Heart right ventricle (tissue), 16 donors: ENCODE measurements around the gene PAQR6. TPM values are rescaled to one million over a fixed set of nuclear protein-coding genes. Genes with fewer than 3 reads are reported as not detected.

Experiments used
- ATAC-seq, 8 donors: fragments of 200-7000 bp; cut with Tn5 transposase; one replicate each; pipeline ENCODE4 v1.9.1; 2020; ENCODE audit warnings: mild to moderate bottlenecking in 8 of 8, moderate library complexity in 8 of 8, moderate number of reproducible peaks in 1 of 8
- DNase-seq, 2 donors: peaks; one replicate each; pipeline ENCODE4 v3.0.0-alpha.2; 2020
- H3K27ac ChIP-seq, 10 donors: fragments of 200-600 bp; sonication (generic) in 2 of 10; one replicate each; pipeline versions ENCODE4 v1.5.0 to v1.8.0; 2020 to 2022; ENCODE audit warnings: mild to moderate bottlenecking in 3 of 10
- H3K27me3 ChIP-seq, 7 donors: fragments of 200-600 bp; one replicate each; pipeline ENCODE4 v1.8.0; 2021 to 2022; ENCODE audit warnings: mild to moderate bottlenecking in 2 of 7
- H3K36me3 ChIP-seq, 9 donors: fragments of 200-600 bp; sonication (generic) in 1 of 9; one replicate each; pipeline versions ENCODE4 v1.5.0 to v1.8.0; 2020 to 2022; ENCODE audit warnings: mild to moderate bottlenecking in 2 of 9
- H3K4me1 ChIP-seq, 9 donors: fragments of 200-600 bp; sonication (generic) in 1 of 9; one replicate each; pipeline versions ENCODE4 v1.5.0 to v1.8.0; 2020 to 2022; ENCODE audit warnings: mild to moderate bottlenecking in 4 of 9
- H3K4me3 ChIP-seq, 10 donors: fragments of 200-600 bp; sonication (generic) in 2 of 10; one replicate each; pipeline versions ENCODE4 v1.5.0 to v1.8.0; 2020 to 2022; ENCODE audit warnings: mild to moderate bottlenecking in 7 of 10, moderate library complexity in 2 of 10
- H3K9me3 ChIP-seq, 11 donors: fragments of 200-600 bp in 10 of 11; sonication (generic) in 2 of 11; one replicate each; pipeline versions ENCODE4 v1.5.0 to v1.8.0; 2013 to 2022; ENCODE audit warnings: mild to moderate bottlenecking in 2 of 11, control low read depth in 1 of 11, moderate library complexity in 1 of 11
- WGBS, 2 donors: extraction: QIAGEN DNeasy Blood & Tissue Kit; methylation state at CpG; one replicate each; pipeline ENCODE4 v1.1.7; 2013; ENCODE audit warnings: inconsistent platforms in 1 of 2; 5-methylcytosine and 5-hydroxymethylcytosine counted together
- intact Hi-C, 10 donors: fragments of 100-400 bp; cut with DNase I; formaldehyde crosslinking; loops; one replicate each; pipeline versions ENCODE4 v1.11.1 to v1.14.2; 2022
- polyA plus RNA-seq, 2 donors: library from polyadenylated mRNA; stranded (reverse); fragments of 200-250 nt; gene quantifications; one replicate each; pipeline ENCODE4 v1.2.3, GENCODE V29; 2013
- total RNA-seq, 10 donors: library from RNA; stranded (reverse); fragmentation: NEBNext Ultra II Directional in 3 of 10; extraction: Animal tissue kit (Norgen Biotek cat#: 25700) in 3 of 10; gene quantifications; one replicate each; pipeline versions ENCODE4 v1.2.1 to v1.2.4, GENCODE V29; 2021 to 2023
- TF ChIP-seq, protein P1 (sequence below), 9 donors: fragments of 200-600 bp; sonication (generic) in 2 of 9; IDR thresholded peaks; one replicate each; pipeline versions ENCODE4 v1.5.0 to v1.8.0; 2021 to 2022; ENCODE audit warnings: antibody characterized with exemption in 9 of 9, mild to moderate bottlenecking in 5 of 9, moderate library complexity in 1 of 9
- donor health status: Arrhythmogenic right ventricular cardiomyopathy.
- donor health status: ischemic (EF 13 %, LVEDD 7.1; RV severe dilation, severe dysfunction).
- donor health status: healthy with polysubstance abuse.
- donor health status: DM: no; HTN: yes; CAD: no.
- donor health status: DM: no; HTN: no; CAD: no.
- donor health status: ischemic (EF 25% LVEDD 6.9; RV normal size, moderate dysfunction).
- donor health status: ischemic (EF 25% LVEDD 5.7; RV mildly dilated, moderate dysfunction).
- donor health status: healthy.
- donor health status: DM: yes; HTN: yes; CAD: no.
- donor health status: Ischemic cardiomyopathy.
- donor health status: ischemic (EF 35%, LVEDD 5.7; RV mildly dilated, moderate dysfunction).
- donor health status: nonischemic (EF 11% LVEDD 7.7; RV severe dilation, severe dysfunction).
- donor health status: DM: yes; HTN: yes; CAD: no.
- donor health status: PGD.
- donor health status: ischemic (EF 29% LVEDD 5.4; RV normal size, mild dysfunction).
- donor health status: nonischemic (EF 23%, LVEDD 6.1; RV moderate dilation, normal function).

The PAQR6 gene
- total and polyA plus RNA-seq, 12 donors: 0.39 to 1.5 (median 0.77) TPM

DNA sequence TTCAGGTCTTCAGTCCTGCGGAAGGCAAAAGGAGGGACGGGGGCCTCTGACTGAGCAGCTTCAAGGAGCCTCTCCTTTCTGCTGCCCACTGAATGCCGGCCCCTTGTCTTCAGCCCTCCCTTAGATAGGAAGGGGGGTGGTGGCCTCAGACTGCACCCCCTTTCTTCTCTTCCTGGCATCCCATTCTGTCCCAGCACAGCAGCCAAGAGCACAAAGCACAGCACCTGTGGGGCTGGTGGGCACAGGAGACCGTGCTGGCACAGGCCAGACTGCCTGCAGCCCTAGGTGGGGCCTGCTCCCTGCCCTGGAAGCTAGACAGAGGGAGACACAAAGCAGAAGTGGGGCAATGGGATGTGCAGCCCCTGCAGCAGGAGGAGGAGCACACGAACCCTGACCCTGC lies 1.7 kb upstream of the PAQR6 start:
- H3K27me3 ChIP-seq: peaks cover 0 to 22% (median 8%) of the 10 kb centered on the region in 7 donors
- H3K4me3 ChIP-seq: no peak overlapping the region
- ATAC-seq: no peak
- intact Hi-C loops: no loop called here
- no peak overlapping the region for H3K27ac ChIP-seq
- TF ChIP-seq, protein P1, sequence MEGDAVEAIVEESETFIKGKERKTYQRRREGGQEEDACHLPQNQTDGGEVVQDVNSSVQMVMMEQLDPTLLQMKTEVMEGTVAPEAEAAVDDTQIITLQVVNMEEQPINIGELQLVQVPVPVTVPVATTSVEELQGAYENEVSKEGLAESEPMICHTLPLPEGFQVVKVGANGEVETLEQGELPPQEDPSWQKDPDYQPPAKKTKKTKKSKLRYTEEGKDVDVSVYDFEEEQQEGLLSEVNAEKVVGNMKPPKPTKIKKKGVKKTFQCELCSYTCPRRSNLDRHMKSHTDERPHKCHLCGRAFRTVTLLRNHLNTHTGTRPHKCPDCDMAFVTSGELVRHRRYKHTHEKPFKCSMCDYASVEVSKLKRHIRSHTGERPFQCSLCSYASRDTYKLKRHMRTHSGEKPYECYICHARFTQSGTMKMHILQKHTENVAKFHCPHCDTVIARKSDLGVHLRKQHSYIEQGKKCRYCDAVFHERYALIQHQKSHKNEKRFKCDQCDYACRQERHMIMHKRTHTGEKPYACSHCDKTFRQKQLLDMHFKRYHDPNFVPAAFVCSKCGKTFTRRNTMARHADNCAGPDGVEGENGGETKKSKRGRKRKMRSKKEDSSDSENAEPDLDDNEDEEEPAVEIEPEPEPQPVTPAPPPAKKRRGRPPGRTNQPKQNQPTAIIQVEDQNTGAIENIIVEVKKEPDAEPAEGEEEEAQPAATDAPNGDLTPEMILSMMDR (IDR thresholded peaks at IDR 0.05): no peak
- H3K4me1 ChIP-seq: peaks cover 34 to 63% (median 47%) of the 10 kb centered on the region in 9 donors
- no peak for DNase-seq
- H3K36me3 ChIP-seq: peaks cover 0 to 59% (median 42%) of the 10 kb centered on the region in 9 donors
- WGBS, 2 donors: 76 to 88% methylated on average over 5 of the region's 5 CpGs
- no peaks in the 10 kb centered on the region for H3K9me3 ChIP-seq

DNA sequence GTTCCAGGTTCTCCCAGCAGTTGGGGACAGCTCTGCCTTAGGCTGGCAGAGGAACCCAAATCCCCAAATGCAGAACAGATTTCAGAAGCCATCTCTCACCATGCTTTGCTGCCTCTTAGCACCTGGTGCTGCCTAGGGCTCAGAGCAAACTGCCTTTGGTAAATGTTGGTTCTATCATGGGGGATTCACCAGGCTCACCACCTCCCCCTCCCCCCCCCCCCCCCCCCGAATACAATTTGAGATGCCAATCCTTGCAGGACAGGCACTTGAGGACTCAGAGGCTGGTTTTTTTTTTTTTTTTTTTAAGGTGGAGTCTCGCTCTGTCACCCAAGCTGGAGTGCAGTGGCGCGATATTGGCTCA lies 447 bp upstream of the PAQR6 start:
- ATAC-seq (no peak), DNase-seq (no peak)
- 67 to 79% methylated on average over 4 of the region's 4 CpGs for WGBS, 2 donors
- intact Hi-C loops: no loop called here
- H3K36me3 ChIP-seq: peaks cover 0 to 46% (median 32%) of the 10 kb centered on the region in 9 donors
- H3K27ac ChIP-seq: peak overlapping the region in 1 of 10 donors; percentile 14
- peaks cover 0 to 23% (median 8%) of the 10 kb centered on the region in 7 donors for H3K27me3 ChIP-seq
- H3K4me3 ChIP-seq: no peak overlapping the region
- TF ChIP-seq, protein P1 (IDR thresholded peaks at IDR 0.05): no peak
- no peaks in the 10 kb centered on the region for H3K9me3 ChIP-seq
- H3K4me1 ChIP-seq: peaks cover 34 to 63% (median 47%) of the 10 kb centered on the region in 9 donors

DNA sequence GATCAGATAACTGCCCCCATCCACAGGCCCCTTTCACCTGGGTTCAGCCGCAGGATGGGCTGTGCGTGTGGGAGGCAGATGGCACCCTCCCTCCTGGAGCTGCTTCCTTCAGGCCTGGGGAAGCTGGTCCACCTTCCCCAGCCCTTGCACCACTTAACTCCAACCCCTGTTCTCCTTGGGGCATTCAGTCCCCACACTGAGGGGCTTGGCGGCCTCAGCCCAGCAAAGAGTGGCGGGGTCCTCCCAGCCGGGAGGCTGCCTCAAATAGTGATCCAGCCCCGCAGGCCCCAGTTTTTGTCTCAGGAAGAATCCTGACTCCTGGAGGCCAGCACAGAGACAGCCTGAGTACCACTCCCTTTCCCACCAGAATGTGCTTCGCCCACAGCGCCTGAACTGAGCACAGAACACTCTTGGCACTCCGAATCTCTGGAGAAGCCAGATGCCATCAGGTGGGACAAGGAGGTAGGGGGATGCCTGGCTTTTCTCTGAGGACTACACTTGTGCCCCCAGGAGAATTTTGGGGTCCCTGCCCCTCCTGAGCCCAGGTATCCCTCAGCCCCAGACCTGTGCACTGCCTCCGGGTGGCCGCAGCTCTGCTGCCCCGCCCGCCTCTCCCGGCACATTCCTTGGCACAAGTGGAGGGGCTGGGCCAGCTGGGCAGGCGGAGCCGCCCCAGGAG lies 936 bp downstream of the PAQR6 start:
- no peak overlapping the region for H3K27ac ChIP-seq
- 51 to 55% methylated on average over 15 to 16 of the region's 16 CpGs for WGBS, 2 donors

DNA sequence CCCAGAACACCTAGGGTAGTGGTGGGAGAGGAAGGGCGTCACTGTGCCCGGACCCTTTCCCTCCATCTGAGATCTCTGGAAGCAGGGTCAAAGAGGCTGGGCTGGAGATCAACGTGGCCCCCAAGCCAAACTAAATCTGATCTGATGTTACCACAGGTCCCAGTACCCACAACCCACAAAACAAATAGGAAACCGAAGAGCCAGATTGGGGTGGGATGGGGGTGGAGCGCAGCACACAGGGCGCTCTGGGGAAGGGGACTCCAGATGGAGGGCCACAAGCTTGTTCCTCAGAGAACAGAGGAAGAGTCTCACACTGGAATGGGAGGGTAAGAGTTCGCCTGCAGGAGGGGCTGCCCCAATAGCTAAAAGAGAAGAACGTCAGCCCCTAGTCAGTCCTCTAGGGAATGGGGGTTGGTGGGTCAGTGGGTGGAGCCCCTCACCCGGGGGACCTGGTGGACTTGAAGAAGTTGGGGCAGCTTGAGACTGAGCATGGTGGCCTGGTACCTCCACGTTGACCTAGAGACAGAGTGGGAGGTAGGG lies 1.5 kb downstream of the PAQR6 start:
- Histone ChIP-seq H3K4me3 (peak overlapping the region in 3 of 10 donors; percentile 37 to 44 (median 40)), H3K9me3 (no peaks in the 10 kb centered on the region), H3K27ac (no peak overlapping the region), H3K36me3 (peaks cover 0 to 39% (median 12%) of the 10 kb centered on the region in 9 donors), H3K27me3 (peaks cover 0 to 23% (median 8%) of the 10 kb centered on the region in 7 donors), H3K4me1 (peaks cover 27 to 48% (median 40%) of the 10 kb centered on the region in 9 donors)
- TF ChIP-seq, protein P1 (IDR thresholded peaks at IDR 0.05): no peak
- intact Hi-C loops: no loop called here
- 51 to 53% methylated on average over 10 of the region's 10 CpGs for WGBS, 2 donors
- DNase-seq: no peak
- ATAC-seq: no peak

More for the DNA sequence above, 936 bp downstream of the PAQR6 start:
- Histone ChIP-seq H3K27me3 (peaks cover 0 to 23% (median 8%) of the 10 kb centered on the region in 7 donors), H3K4me3 (no peak overlapping the region), H3K36me3 (peaks cover 0 to 39% (median 18%) of the 10 kb centered on the region in 9 donors), H3K4me1 (peaks cover 29 to 53% (median 41%) of the 10 kb centered on the region in 9 donors), H3K9me3 (no peaks in the 10 kb centered on the region)
- no peak for DNase-seq
- intact Hi-C loops: no loop called here
- TF ChIP-seq, protein P1 (IDR thresholded peaks at IDR 0.05): no peak
- ATAC-seq: peak in 7 of 8 donors; percentile 8 to 43 (median 39)
